Measurements from ENCODE around the gene TMEM115.

TMEM115 gene

DNA sequence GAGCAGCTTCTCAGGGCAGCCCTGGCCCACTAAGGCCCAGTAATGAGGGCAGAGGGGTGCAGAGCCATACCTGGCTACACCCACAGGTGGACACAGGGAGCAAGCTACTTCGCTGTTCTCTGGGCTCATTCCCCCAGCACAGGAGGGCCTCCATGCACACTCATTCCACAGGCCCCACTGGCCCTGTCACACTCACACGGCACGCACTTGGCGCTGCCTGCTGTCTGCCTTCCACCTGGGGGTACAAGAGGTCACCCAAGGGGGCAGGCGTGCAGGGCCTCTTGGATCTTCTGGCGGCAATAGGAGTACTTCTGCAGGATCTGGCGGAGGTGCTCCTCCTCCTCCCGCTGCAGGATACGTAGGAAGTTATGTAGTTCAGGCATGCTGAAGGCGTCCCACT is 29.0 kb downstream of the TMEM115 start:
- DNase-seq = no peak

DNA sequence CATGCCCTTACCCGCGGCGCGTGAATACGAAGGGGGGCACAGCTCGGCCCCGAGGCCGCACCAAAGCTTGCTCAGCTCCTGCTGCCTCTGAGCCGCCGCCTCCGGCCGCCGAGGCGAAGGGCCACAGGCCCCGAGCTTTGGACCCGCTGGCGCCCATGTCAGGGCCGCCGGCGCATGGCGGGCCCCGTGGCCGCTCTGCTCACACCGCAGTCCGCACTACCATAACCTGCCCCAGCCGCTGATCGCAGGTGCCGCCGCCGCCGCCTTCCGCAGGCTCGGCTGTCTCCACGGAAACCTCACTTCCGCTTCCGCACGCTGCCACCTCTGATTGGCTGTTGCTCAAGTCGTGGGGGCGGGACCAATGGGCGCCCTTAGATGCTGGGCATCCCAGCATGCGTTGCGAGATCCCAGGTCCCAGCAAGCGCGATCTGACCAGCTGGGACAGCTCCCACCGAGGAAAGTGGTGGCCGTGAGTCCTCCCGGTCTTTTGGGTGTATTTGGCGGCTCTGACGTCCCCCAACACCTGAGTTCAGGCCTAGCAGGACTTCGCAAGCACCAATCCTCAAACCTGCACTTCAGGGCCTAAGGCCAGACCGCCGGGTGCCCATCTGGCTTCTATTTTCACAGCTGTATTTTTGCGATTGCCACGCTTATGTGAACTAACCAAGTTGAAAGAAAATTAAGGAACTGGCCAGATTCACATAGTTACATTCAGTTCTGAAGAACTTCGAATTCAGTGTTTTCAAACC is 31.2 kb downstream of the TMEM115 start, which contains the start of gene TUSC2:
TUSC2 (minus strand) TSS at position 281 of the 749 bp plus-strand sequence; CDS start at position 157, 124 bp downstream.
- peak; percentile 97 for DNase-seq

DNA sequence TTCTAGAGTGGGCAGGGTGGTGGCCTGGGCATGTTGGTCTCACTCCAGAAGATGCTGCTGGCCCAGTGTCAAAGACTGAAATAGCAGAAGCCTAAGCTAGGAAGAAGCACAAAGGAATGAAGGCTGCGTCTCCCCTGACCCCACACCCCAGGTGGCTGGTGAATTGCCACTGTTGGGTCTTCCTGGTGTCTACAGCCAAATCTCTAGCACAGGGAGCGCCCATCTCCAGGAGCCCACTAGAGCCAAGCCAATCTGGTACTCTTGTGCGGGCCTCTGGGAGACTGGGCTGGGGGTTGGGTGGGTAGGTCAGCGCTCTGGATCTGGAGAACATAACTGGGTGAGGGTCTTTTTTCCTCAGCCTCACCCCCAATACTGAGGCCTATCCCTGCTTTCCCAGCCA is 32.2 kb downstream of the TMEM115 start:
- peak; percentile 27 for DNase-seq

DNA sequence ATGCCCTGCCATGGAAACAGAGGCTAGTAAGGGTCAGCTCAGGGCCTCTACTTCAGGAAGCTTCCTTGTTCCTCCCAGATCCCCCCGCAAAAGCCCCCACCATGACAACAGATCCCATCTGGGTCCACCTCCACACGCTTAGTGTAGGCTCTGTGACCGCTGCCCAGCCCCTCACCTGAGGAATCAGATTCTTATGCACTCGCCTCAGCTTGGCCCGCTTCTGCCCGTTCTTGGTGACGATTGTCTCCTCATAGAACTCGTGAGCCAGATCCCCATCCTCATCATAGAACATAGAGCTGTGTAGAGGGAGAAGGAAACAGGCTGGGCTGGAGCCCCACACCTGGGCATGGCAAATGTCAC is 33.2 kb downstream of the TMEM115 start:
- no peak for DNase-seq

DNA sequence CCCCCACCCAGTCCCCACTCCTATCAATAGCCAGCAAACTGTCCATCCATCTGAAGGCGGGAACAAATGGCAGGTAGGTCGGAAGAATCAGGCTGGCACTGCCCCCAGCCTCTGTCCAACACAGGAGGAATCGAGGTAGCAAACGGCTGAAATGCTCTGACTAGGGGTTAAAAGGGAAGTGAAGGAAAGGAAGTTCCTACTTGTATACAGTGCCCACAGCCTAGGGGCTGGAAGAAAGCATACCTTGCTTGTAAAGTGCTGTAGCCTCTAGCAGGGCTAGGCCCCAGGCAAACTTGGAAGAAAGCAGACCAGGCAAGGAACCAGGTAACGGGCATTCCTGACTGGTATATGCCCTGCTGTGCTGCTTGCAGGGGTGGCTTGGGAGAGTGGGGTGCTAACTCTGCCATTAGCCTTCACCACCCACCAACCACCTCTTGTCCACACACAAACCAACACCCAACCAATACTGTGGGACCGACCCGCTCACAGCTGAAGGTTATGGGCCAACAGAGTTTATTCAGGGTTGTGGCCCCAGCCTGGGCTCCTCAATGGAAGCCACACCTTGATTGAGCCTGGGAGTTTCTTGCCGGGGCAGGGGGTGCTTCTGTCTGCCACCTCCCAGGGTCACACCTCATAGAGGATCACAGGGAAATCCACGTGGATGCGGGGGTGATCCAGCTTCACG is 33.7 kb downstream of the TMEM115 start:
- no peak for DNase-seq

DNA sequence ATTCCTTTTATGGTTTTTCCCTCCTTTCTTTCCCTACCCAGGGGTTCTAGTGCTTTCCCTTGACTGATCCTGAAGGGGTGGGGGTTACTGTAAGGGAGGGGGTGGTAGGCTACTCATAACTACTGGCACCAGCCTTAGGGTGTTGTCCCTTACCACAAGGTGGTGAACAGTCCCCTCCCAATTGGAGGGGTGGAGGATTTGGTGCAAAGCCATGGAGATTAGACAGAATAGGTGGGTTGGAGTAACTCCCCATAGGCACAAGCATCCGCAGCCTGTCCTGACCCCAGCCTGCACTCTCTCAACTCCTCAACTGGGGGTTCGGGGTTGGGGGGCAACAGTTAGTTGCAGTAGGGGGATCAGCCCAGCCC is 34.2 kb downstream of the TMEM115 start:
- peak; percentile 19 for DNase-seq

DNA sequence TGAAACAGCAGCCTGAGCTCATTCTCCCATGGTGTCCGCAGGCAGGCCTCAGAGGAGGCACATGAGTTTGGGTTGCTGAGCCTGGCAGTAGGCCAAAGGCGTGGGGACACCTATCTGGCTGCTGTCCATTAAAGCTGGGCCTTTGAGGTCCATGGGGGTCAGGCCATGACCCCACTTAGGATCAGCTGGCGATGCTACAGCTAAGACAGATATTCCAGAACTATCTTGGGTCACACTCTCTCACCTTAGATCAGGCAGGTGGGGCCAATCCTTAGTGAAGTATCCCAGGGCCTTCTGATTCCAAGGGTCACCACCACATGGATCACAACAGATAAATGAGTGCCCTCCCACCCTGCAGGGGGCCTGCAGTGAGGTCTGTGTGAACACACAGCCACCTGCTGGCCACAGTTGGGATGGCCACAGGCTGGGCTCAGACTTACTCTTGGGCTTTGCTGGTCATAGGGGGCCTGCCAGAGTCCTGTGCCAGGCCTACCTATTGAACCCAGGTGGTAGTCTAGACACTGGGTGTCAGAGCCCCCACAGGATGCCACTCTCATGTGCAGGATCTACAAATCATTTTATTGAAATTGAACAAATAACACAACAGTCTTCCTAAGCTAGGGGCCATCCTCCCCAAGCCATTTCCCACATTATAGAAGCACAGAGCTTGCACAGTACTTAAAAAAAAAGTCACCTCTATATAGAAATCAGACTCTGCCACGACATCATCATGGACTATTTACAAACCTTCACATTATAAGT is 34.8 kb downstream of the TMEM115 start:
- DNase-seq = peak; percentile 79

DNA sequence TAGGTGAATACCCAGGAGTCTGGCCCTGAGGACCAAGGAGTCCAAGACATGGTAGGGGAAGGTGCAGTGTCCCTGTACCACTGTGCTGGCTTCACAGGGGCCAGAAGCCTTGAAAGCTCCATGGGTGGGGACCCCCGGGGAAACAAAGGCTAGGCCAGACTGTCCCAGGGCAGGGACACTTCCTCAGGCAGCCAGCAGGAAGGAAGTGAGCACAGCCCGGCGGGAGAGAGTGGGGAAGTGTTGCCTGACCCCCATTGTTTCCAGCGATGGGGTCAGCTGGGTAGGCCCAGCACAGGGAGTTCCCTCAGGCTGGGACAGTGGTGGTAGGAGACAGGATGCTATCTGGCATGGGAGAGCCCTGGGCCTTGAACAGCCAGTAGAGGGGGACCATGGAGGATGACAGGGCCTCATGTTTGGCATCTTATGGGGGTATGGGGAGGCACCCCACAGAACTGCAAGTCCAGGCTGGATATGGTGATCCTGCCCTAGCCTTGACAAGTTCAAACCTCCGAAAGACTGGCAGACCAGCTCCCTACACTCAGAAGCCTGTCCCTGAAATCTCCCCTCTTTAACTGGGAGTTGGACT is 35.6 kb downstream of the TMEM115 start:
- peak; percentile 35 for DNase-seq

DNA sequence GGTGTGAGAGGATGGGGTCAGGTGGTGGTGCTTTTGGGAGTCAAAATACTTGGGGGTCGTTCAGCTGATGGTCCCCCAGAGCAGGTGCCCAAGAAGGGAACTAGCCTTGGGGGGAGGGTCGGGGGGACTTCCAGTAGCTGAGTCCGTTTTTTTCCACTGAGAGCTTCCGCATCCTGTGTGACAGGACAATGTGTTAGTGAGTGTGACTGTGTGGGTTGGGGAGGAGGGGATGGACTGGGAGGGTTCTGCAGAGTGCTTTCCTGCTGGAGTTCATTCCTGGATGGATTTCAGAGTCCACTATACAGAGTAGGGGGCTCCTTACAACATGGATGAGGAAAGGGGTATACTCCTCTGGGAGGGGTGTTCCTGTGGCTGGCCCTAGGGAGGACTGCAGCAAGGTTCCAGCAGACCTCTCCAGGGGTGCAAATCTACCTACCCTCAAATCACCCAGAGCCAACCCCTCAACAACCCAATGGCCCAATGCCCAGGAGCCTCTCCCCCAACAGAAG is 36.2 kb downstream of the TMEM115 start:
- DNase-seq = no peak

DNA sequence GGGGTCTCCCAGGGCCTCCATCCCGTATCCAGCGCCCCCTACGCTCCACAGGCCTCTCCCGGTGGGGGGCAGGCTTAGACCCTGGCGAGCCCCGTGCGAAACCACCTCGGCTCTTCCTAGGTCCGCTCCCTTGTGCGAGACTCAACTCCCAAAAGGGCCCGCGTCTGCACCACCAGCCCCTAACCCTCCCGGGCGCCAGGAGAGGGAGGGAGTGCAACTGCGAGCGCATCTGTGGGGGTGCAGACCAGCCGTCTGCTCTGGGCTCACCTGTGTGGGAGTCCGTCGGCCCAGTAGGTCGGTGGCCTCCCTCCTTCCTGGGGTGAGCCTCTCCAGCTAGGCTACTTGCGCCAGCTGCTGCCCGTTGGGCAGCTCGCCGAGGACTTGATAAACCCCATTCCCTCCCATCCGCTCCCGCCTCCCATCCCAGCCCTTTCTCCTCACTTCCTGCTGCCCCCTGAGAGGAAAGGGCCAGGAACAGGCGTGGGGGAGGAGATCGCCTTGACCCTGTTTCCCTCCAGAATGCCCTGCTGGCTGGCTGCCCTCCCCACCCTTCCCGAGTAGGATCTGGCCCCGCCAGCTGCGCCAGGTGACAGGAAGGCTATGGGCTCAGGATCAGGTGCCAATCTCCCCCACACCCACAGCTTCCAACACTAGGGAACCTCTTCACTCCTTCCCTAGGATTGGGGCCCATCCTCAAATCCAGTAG is 36.8 kb downstream of the TMEM115 start, which contains the start of gene HYAL2:
HYAL2 (minus strand) TSS at position 360 of the 706 bp plus-strand sequence. CDS start 2,256 bp downstream, outside the sequence.
- DNase-seq = peak; percentile 57

DNA sequence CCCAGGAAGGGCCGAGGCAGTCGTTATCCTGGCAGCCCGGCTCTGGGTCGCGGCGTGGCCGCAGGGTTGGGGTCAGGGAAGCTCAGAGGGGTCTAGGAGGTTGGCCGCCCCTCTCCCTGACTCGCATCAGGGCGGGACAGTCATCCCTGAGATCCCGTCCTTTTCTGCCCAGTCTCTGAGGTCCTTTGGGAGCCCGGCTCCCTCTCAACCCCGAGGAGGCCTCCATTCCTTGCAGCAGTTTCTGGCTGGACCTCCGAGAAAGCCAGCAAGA is 37.3 kb downstream of the TMEM115 start:
- DNase-seq = no peak

DNA sequence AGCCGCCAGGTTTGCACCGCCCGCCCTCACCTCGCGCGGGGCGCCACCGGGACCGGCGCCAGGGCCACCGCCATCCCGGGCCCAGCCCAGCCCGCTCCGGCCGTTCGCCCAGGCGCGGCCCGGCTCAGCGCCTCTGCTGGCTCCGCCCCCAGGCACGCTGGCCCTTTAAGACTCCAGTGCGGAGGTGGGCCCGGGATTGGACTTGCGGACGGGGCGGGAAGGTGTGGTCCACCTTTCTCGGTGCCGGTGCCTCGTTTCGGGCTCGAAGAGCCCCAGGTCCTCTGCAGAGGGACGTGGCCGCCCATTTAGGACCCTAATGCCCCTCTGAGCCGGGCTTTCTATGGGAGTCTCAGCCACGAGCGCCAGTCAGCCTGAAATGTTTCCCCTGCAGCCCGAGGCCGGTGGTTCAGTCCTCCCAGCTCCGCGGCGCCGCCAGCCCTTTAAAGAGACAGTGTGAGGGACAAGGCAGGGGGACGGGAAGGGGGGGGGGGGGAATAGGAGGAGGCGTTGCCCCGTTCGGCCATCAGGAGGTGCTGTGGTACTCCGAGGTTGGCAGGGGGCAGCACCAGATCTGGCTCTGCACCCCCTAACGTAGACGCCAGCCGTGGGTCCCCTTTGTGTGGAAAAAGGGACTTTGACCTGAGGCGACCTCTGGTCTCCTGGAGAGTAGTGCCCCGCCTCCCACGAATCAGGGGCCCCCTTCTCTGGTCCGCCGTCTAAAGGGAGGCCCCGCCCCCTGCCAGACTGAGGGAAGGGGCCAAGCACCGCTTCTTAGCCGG is 37.8 kb downstream of the TMEM115 start:
- peak; percentile 93 for DNase-seq

DNA sequence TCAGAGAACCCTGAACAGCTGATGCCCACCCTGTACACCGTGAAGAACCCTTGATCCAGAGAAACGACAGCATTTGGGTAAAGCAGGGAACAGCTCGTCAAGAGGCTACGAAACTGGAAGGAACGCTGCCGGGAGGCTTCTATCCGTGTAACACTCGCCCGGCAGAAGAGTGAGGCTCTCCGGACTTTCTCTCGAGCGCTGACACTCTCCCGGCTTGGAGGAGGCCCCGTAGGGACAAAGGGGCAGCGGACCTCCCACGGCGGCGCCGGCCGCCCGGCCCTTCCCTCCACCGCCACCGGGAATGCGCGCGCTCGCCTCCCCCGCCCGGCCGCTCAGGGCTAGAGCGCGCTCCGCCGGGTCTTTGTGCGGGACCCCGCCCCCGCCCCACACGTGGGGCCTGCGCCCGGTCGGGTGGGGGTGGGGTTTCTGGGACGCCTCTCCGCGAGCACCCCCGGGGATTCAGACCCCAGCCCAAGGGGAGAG is 38.4 kb downstream of the TMEM115 start:
- peak; percentile 87 for DNase-seq

DNA sequence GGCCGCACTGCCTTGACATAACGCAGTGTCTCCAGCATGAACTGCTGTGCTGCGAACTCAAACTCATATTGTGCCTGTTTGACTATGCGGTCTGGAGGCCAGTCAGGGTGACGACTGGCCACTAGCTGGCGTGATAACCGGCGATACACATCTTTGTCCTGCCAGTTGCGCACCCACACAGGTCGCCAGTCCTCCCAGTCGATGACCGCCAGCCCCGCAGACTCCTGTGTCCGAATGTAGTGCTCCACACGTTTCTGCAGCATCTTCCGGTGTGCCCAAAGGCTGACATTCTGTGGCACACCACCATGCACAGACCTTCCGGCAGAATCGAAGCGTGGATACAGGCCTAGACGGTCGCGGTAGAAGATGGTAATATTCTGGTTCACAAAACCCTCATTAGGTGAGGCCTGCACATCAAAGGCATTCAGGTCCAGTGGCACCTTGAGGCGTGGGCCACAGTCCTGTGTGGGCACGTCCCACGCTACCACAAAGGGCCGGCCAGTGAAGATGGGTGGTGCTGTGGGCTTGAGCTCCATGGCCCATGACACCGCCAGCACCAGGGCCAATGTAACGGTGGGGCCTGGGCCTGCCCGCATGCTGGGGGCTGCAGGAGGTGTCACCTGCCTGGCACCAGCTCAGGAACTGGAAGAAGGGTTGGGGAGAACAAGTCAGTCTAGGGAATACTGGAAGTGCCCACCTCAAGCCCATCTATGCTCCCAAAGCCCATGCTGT is 39.3 kb downstream of the TMEM115 start:
- no peak for DNase-seq

DNA sequence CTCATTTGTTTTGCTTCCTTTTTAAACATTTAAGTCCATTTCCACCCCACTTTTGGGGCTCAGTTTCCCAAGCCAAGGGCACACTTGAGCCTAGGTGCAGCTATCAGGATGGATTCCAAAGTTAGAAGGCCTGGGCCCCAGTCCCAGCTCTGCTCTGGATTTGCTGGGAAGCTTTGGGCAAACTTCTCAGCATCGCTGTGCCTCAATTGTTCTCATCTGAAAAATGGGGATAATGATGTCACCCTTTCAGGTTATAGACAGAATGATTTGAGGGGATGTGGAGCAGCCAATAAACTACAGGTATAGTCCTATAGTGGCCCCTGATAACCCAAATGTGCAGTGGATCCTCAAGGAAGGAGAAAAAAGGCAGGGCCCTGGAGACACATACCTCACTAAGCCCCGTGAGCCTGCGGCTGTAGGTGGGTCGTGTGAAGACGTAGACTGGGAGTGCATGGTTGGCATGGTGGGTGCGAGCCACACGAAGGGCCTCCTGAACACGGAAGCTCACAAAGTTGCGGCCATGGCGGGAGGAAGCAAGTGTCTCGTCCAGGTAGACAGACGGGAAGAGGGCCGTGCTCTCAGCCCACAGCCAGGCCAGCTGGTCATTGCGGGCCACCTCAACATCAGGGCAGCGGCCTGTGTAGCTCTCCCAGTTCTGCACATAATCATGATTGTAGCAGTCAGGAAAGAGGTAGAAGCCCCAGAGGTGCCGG is 40.0 kb downstream of the TMEM115 start:
- DNase-seq = peak; percentile 17

DNA sequence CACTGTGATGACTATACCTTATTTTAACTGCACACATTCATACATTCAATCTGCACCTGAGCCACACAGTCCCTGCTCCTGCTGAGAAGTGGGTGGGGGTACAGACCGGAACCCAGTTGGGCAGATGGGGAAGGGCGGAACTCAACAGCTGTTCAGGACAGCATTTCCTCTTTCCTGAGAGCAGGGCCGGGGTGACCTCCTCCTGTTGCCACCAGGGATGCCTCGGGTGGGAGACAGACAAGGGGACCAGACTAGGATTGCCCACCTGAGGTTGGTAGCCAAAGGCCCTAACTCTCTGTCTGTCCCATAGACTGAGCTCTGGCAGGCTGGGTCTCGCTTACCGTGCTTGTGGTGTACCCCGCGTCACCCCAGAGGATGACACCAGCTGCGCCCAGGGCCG is 40.7 kb downstream of the TMEM115 start:
- DNase-seq = peak; percentile 32

DNA sequence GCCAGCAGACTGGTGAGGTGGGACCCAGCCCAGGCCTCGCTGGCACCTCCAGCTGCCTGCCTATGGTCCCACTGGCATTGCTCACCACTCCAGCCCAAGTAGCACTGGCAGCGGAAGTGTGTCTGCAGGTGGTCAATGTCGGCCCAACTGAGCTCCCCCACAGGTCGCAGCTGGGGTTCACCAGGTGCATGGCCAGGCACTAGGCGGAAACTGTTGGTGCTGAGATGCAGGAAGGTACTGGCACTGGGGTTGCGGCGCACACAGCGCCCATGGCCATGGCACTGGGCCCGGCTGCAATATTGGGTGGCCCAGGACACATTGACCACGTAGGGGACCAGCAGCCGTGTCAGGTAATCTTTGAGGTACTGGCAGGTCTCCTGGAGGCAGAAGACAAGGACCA is 41.2 kb downstream of the TMEM115 start:
- DNase-seq = peak; percentile 24

DNA sequence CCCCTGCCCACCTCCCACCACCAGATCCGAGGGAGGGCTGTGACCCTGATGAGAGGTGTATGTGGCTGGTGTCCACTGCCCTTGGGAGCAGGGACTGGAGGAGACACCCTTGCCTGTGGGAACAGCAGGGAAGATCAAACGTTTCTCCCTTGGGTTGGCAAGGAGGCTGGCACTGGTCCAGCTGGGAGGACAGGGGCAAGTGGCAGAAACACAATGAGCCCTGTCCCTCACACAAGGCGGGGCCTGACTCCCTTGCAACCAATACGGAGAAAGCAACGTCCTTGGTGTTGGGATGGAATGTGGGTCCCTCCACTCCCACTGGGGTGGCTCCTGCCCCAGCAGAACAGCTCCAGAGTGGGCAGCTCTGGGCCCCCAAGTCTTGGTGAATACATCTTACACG is 42.0 kb downstream of the TMEM115 start:
- DNase-seq = peak; percentile 24

DNA sequence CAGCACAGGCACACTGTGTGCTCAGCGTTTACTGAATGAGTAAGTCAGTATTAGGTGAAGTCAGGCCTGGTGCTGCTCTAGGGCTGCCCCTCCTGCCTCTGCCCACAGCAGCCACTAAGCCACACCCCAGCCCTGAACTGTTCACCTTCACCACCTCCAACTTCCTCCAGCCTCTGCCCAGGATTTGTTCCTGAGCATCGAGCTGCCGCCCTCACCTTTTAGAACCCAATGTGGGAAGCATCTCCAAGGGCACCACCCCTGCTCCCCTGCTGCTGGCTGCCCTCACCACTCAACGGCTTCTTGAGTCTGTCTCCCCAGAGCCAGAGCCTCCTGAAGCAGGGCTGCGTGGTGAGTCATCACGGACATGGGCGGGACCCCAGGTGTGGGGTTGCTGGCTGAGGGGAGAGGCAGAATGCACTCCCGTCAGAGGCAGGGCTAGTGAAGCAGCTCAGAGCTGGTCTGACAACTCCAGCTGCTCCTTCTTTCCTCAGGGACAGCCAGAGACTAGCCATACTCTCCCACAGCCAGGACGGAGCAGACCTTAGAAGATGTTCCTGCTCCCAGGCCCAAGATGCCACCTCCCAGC is 42.6 kb downstream of the TMEM115 start:
- peak; percentile 20 for DNase-seq

DNA sequence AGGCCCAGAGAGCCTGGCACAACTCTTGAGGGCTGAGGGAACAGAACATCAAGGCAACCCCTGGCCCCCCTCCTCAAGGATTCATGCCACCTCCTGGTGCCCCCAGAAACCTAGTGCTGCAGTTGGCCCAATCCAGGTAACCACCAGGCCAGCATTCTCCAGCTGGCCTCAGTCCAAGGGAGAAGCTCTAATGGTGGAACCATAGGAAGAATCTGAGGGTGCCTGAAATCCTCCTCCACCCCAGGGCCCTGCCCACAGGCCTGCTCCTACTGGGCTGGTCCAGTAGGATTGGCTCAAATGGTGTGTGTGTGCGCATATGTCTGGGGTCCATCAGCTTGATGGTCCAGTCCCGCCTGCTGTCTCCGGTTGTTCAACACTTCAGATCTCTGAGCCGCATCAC is 44.5 kb downstream of the TMEM115 start:
- no peak for DNase-seq
